H9 (cell line): ENCODE data around the gene TRMT112. TPM values are rescaled to one million over a fixed set of nuclear protein-coding genes. Genes with fewer than 3 reads are reported as not detected.

Experiments
- DNase-seq: peaks from one replicate; pipeline ENCODE4 v3.0.0-alpha.2; 2017
- H2AFZ ChIP-seq: one replicate; pipeline ENCODE4 v1.6.1; 2013; ENCODE audit warnings: mild to moderate bottlenecking, low read length, control low read depth, moderate library complexity
- H2AK5ac ChIP-seq: 2 replicates; pipeline ENCODE4 v1.6.1; 2013; ENCODE audit warnings: low read length, control low read depth, mixed read lengths; ENCODE audit not compliant: insufficient read length
- H2BK120ac ChIP-seq: one replicate; pipeline ENCODE4 v1.6.1; 2013; ENCODE audit warnings: low read depth, mild to moderate bottlenecking, low read length, control low read depth, inconsistent platforms; ENCODE audit not compliant: poor library complexity, severe bottlenecking
- H2BK12ac ChIP-seq: 2 replicates; pipeline ENCODE4 v1.6.1; 2013; ENCODE audit warnings: low read length, control low read depth, mixed read lengths, low read depth; ENCODE audit not compliant: insufficient read length
- H2BK15ac ChIP-seq: 2 replicates; pipeline ENCODE4 v1.6.1; 2013; ENCODE audit warnings: low read depth, low read length, control low read depth
- H2BK20ac ChIP-seq: one replicate; pipeline ENCODE4 v1.6.1; 2013; ENCODE audit warnings: low read depth, mild to moderate bottlenecking, low read length, control low read depth, inconsistent platforms; ENCODE audit not compliant: poor library complexity, severe bottlenecking
- H2BK5ac ChIP-seq: 2 replicates; pipeline ENCODE4 v1.6.1; 2013; ENCODE audit warnings: low read length, control low read depth, mixed read lengths; ENCODE audit not compliant: insufficient read length
- H3K14ac ChIP-seq: 2 replicates; pipeline ENCODE4 v1.6.1; 2013; ENCODE audit warnings: low read length, control low read depth; ENCODE audit not compliant: insufficient read depth
- H3K18ac ChIP-seq: 2 replicates; pipeline ENCODE4 v1.6.1; 2013; ENCODE audit warnings: low read depth, mild to moderate bottlenecking, mixed read lengths, low read length, control low read depth; ENCODE audit not compliant: insufficient read length
- H3K23ac ChIP-seq: 2 replicates; pipeline ENCODE4 v1.6.1; 2013; ENCODE audit warnings: low read length, control low read depth, mixed read lengths, low read depth; ENCODE audit not compliant: insufficient read length
- H3K23me2 ChIP-seq: 2 replicates; pipeline ENCODE4 v1.6.1; 2013; ENCODE audit warnings: low read depth, mild to moderate bottlenecking, mixed read lengths, low read length, control low read depth; ENCODE audit not compliant: insufficient read length, poor library complexity, severe bottlenecking
- H3K27ac ChIP-seq: 2 replicates; pipeline ENCODE4 v1.5.1; 2013; ENCODE audit warnings: low read length, control low read depth, mixed read lengths, low read depth; ENCODE audit not compliant: insufficient read length
- H3K27me3 ChIP-seq: 2 replicates; pipeline ENCODE4 v1.6.1; 2013; ENCODE audit warnings: low read length, control low read depth, inconsistent platforms; ENCODE audit not compliant: insufficient read depth
- H3K4ac ChIP-seq: 2 replicates; pipeline ENCODE4 v1.6.1; 2013; ENCODE audit warnings: low read depth, mild to moderate bottlenecking, control low read depth, inconsistent platforms, low read length, moderate library complexity
- H3K4me1 ChIP-seq: 2 replicates; pipeline ENCODE4 v1.6.1; 2013; ENCODE audit warnings: low read length, control low read depth, inconsistent platforms; ENCODE audit not compliant: insufficient read depth
- H3K4me2 ChIP-seq: 2 replicates; pipeline ENCODE4 v1.6.1; 2013; ENCODE audit warnings: low read length, control low read depth, mixed read lengths; ENCODE audit not compliant: insufficient read length, insufficient read depth
- H3K56ac ChIP-seq: 2 replicates; pipeline ENCODE4 v1.6.1; 2013; ENCODE audit warnings: low read depth, mild to moderate bottlenecking, mixed read lengths, low read length, control low read depth; ENCODE audit not compliant: insufficient read length
- H3K79me1 ChIP-seq: 2 replicates; pipeline ENCODE4 v1.6.1; 2013; ENCODE audit warnings: low read depth, mild to moderate bottlenecking, moderate library complexity, low read length, control low read depth, inconsistent platforms; ENCODE audit not compliant: insufficient read depth, poor library complexity, severe bottlenecking
- H3K79me2 ChIP-seq: 2 replicates; pipeline ENCODE4 v1.6.1; 2013; ENCODE audit warnings: low read length, control low read depth, inconsistent platforms; ENCODE audit not compliant: insufficient read depth
- H3K9ac ChIP-seq: 2 replicates; pipeline ENCODE4 v1.6.1; 2013; ENCODE audit warnings: low read length, control low read depth, mixed read lengths; ENCODE audit not compliant: insufficient read length; ENCODE audit errors: extremely low read depth
- H3K9me3 ChIP-seq: one replicate; pipeline ENCODE4 v1.6.1; 2013; ENCODE audit warnings: low read depth, low read length, inconsistent platforms; ENCODE audit not compliant: control insufficient read depth
- H3T11ph ChIP-seq: one replicate; pipeline ENCODE4 v1.6.1; 2013; ENCODE audit warnings: mild to moderate bottlenecking, low read length, control low read depth, inconsistent platforms
- H4K20me1 ChIP-seq: one replicate; pipeline ENCODE4 v1.6.1; 2013; ENCODE audit not compliant: control insufficient read depth, insufficient read length, insufficient read depth
- H4K5ac ChIP-seq: 2 replicates; pipeline ENCODE4 v1.6.1; 2013; ENCODE audit warnings: low read depth, mild to moderate bottlenecking, mixed read lengths, low read length, control low read depth; ENCODE audit not compliant: insufficient read length
- H4K8ac ChIP-seq: replicated peaks from 2 replicates; pipeline ENCODE4 v1.6.1; 2013; ENCODE audit warnings: low read length, control low read depth, mixed read lengths, low read depth; ENCODE audit not compliant: insufficient read length
- H4K91ac ChIP-seq: 2 replicates; pipeline ENCODE4 v1.6.1; 2013; ENCODE audit warnings: low read depth, mild to moderate bottlenecking, moderate library complexity, mixed read lengths, low read length, control low read depth; ENCODE audit not compliant: insufficient read length
- H3K27ac Mint-ChIP-seq, 3 experiments: 2 replicates in 2 of 3; 3 replicates in 1 of 3; pipeline ENCODE4 v1.8.0; 2020 to 2021; ENCODE audit warnings: mixed read lengths in 3 of 3, mild to moderate bottlenecking in 1 of 3, moderate library complexity in 1 of 3
- H3K27me3 Mint-ChIP-seq: 2 replicates; pipeline ENCODE4 v1.8.0; 2021; ENCODE audit warnings: low read depth, mild to moderate bottlenecking, moderate library complexity, mixed read lengths
- H3K36me3 Mint-ChIP-seq, 3 experiments: 2 replicates in 2 of 3; 3 replicates in 1 of 3; pipeline ENCODE4 v1.8.0; 2020 to 2021; ENCODE audit warnings: low read depth in 3 of 3, mixed read lengths in 3 of 3; ENCODE audit not compliant: insufficient read depth in 1 of 3
- H3K4me1 Mint-ChIP-seq, 2 experiments: 2 replicates each; pipeline ENCODE4 v1.8.0; 2020; ENCODE audit warnings: mixed read lengths in 2 of 2
- H3K4me3 Mint-ChIP-seq, 2 experiments: 2 replicates in 1 of 2; 3 replicates in 1 of 2; pipeline ENCODE4 v1.8.0; 2020 to 2021; ENCODE audit warnings: mild to moderate bottlenecking in 2 of 2, mixed read lengths in 2 of 2, moderate library complexity in 1 of 2
- H3K9me3 Mint-ChIP-seq, 2 experiments: 2 replicates in 1 of 2; 3 replicates in 1 of 2; pipeline ENCODE4 v1.8.0; 2020; ENCODE audit warnings: mild to moderate bottlenecking in 2 of 2, mixed read lengths in 2 of 2, moderate library complexity in 1 of 2
- WGBS: extraction: QIAGEN DNeasy Blood & Tissue Kit; methylation state at CpG from one replicate; pipeline ENCODE4 v1.1.7; 2013; ENCODE audit warnings: missing lambda C conversion rate, low lambda C conversion rate, mixed read lengths; ENCODE audit not compliant: insufficient read length; ENCODE audit errors: extremely low coverage; 5-methylcytosine and 5-hydroxymethylcytosine counted together
- total RNA-seq: library from RNA; stranded (reverse); gene quantifications from 2 replicates; pipeline ENCODE4 v1.2.1, GENCODE V29; 2021
- TF ChIP-seq, protein P1 (sequence below): fragments of 200-600 bp; sonication (generic); conservative IDR thresholded peaks from 3 replicates; pipeline ENCODE4 v1.8.0; 2021; ENCODE audit warnings: antibody characterized with exemption, mild to moderate bottlenecking

The TRMT112 gene
- total RNA-seq, 1 experiment from 2014 or later: 315 TPM

DNA sequence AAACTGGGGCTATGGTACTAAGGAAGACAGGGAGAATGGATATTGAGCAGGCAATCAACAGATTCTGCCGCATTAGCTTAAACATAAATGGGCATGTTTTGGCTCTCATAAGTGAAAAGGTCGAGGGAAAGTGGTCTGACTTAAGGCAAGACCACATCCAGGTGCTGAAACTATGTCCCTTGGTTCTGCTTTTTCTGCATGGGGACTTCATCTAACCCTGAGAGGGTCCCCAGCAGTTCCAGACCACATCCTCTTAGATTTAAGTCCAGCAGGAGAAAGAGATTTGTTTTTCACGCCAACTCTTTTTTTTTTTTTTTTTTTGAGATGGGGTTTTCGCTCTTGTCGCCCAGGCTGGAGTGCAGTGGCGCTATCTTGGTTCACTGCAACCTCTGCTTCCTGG is 47.1 kb upstream of the TRMT112 start:
- no peak overlapping the region for H3K27ac ChIP-seq
- no peak overlapping the region for H3K14ac ChIP-seq
- no peak overlapping the region for H4K91ac ChIP-seq
- no peak overlapping the region for H4K8ac ChIP-seq
- no peak for DNase-seq
- H3K23ac ChIP-seq: no peak overlapping the region
- Mint-ChIP-seq H3K36me3 (peaks cover 23 to 70% (median 50%) of the 10 kb centered on the region in 3 experiments), H3K27me3 (no peaks in the 10 kb centered on the region), H3K4me1 (peaks cover 7 to 11% of the 10 kb centered on the region in 2 experiments), H3K4me3 (no peak overlapping the region), H3K27ac (no peak overlapping the region), H3K9me3 (no peaks in the 10 kb centered on the region; a peak in 1 of 5 replicates)
- H3T11ph ChIP-seq: no peak overlapping the region
- H3K18ac ChIP-seq: no peak overlapping the region
- H3K79me1 ChIP-seq: no peaks in the 10 kb centered on the region
- H3K4ac ChIP-seq: no peak overlapping the region
- TF ChIP-seq, protein P1, sequence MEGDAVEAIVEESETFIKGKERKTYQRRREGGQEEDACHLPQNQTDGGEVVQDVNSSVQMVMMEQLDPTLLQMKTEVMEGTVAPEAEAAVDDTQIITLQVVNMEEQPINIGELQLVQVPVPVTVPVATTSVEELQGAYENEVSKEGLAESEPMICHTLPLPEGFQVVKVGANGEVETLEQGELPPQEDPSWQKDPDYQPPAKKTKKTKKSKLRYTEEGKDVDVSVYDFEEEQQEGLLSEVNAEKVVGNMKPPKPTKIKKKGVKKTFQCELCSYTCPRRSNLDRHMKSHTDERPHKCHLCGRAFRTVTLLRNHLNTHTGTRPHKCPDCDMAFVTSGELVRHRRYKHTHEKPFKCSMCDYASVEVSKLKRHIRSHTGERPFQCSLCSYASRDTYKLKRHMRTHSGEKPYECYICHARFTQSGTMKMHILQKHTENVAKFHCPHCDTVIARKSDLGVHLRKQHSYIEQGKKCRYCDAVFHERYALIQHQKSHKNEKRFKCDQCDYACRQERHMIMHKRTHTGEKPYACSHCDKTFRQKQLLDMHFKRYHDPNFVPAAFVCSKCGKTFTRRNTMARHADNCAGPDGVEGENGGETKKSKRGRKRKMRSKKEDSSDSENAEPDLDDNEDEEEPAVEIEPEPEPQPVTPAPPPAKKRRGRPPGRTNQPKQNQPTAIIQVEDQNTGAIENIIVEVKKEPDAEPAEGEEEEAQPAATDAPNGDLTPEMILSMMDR: no peak
- no peak overlapping the region for H2BK120ac ChIP-seq
- no peak overlapping the region for H3K56ac ChIP-seq
- H3K4me2 ChIP-seq: no peak overlapping the region
- no peaks in the 10 kb centered on the region for H3K4me1 ChIP-seq
- no peaks in the 10 kb centered on the region for H3K79me2 ChIP-seq
- no peaks in the 10 kb centered on the region for H3K9me3 ChIP-seq
- no peak overlapping the region for H3K9ac ChIP-seq
- no peak overlapping the region for H2AK5ac ChIP-seq
- no peak overlapping the region for H2BK12ac ChIP-seq
- H4K20me1 ChIP-seq: peaks cover 2% of the 10 kb centered on the region
- no peak overlapping the region for H2AFZ ChIP-seq
- WGBS: no CpG with 5 or more reads among the region's 6 CpGs
- peaks cover 4% of the 10 kb centered on the region for H3K23me2 ChIP-seq
- no peaks in the 10 kb centered on the region for H3K27me3 ChIP-seq
- H4K5ac ChIP-seq: no peak overlapping the region
- H2BK20ac ChIP-seq: no peak overlapping the region
- H2BK15ac ChIP-seq: no peak overlapping the region
- no peak overlapping the region for H2BK5ac ChIP-seq
